Measurements from ENCODE around the gene PAFAH2. TPM values are rescaled to one million over a fixed set of nuclear protein-coding genes. Genes with fewer than 3 reads are reported as not detected.
A peak's percentile ranks its signal among the peaks of the same experiment; 100 is the strongest.

Gene PAFAH2
- polyA plus RNA-seq, 1 of the 3 experiments (the other 2 are of a cell fraction), result 10.8 TPM

GRCh38 chr1:26031611-26032220, 33.9 kb upstream of the PAFAH2 start:
- ChIA-PET POLR2A (no interaction called here), CTCF (interaction anchor here (0.6 to 2.1 kb wide), 5 partner anchors 110 to 136 kb away, joined by 3 to 8 read pairs (median 4); no protein-coding TSS in a partner anchor)
- no peaks in the 10 kb centered on the region for H3K9me3 ChIP-seq
- H3F3A ChIP-seq (replicated peaks; ENCODE audit: insufficient read depth), result peaks cover 4% of the 10 kb centered on the region
- no peaks in the 10 kb centered on the region for H3K9me2 ChIP-seq
- no peak for TF ChIP-seq YY1 (IDR thresholded peaks at IDR 0.05; ENCODE audit: low read depth)
- TF ChIP-seq FOSL2 (IDR thresholded peaks at IDR 0.05; ENCODE audit: borderline replicate concordance, low read depth), result no peak
- peak; percentile 40; the same call in 1 of the 2 replicates for TF ChIP-seq MAX (IDR thresholded peaks at IDR 0.05; ENCODE audit: low read depth)
- TF ChIP-seq RXRA (IDR thresholded peaks at IDR 0.05; ENCODE audit: borderline replicate concordance, low read depth), result no peak
- no peak for TF ChIP-seq GABPA (IDR thresholded peaks at IDR 0.05; ENCODE audit: low read depth)
- TF ChIP-seq MEF2A (IDR thresholded peaks at IDR 0.05; ENCODE audit: borderline replicate concordance, low read depth), result no peak
- TF ChIP-seq ELF1 (IDR thresholded peaks at IDR 0.05), result no peak
- no peaks in the 10 kb centered on the region for H3K27me3 ChIP-seq (ENCODE audit: insufficient read depth)
- H3K27ac ChIP-seq (ENCODE audit: low read depth in 2 of 2, low read length in 1 of 2), result no peak overlapping the region
- H4K20me1 ChIP-seq (ENCODE audit: insufficient read depth), result no peaks in the 10 kb centered on the region
- H3K4me3 ChIP-seq (ENCODE audit: low read depth in 2 of 2, low read length in 1 of 2), result no peak overlapping the region
- peaks cover 0 to 12% of the 10 kb centered on the region in 2 experiments; a peak in 1 of 4 replicates for H3K4me1 ChIP-seq (ENCODE audit: control insufficient read depth in 1 of 2, insufficient read depth in 2 of 2, low read depth in 1 of 2, low read length in 1 of 2)
- no peak overlapping the region for H3K9ac ChIP-seq
- WGBS (ENCODE audit: low lambda C conversion rate), result 63% methylated on average over 3 of the region's 3 CpGs
- no peaks in the 10 kb centered on the region for H3K36me3 ChIP-seq (replicated peaks in 1 of 2; ENCODE audit: control insufficient read depth in 1 of 2, insufficient read depth in 2 of 2, low read length in 1 of 2)
- no peaks in the 10 kb centered on the region for H3K79me2 ChIP-seq (ENCODE audit: insufficient read depth)
- no peak overlapping the region for H2AFZ ChIP-seq (ENCODE audit: low read depth)
- no peak overlapping the region for H3K4me2 ChIP-seq
- DNase-seq, result no peak

- ChIA-PET CTCF (interaction anchor here (1.1 to 2.1 kb wide), 2 partner anchors 114 to 136 kb away, joined by 4 to 8 read pairs; no protein-coding TSS in a partner anchor), POLR2A (no interaction called here)
- Histone ChIP-seq H3K9me2 (no peaks in the 10 kb centered on the region), H3K79me2 (ENCODE audit: insufficient read depth) (no peaks in the 10 kb centered on the region), H3F3A (replicated peaks; ENCODE audit: insufficient read depth) (peaks cover 4% of the 10 kb centered on the region), H2AFZ (ENCODE audit: low read depth) (no peak overlapping the region), H3K9me3 (no peaks in the 10 kb centered on the region), H3K4me2 (no peak overlapping the region), H3K36me3 (replicated peaks in 1 of 2; ENCODE audit: control insufficient read depth in 1 of 2, insufficient read depth in 2 of 2, low read length in 1 of 2) (no peaks in the 10 kb centered on the region), H3K27ac (ENCODE audit: low read depth in 2 of 2, low read length in 1 of 2) (no peak overlapping the region), H3K9ac (no peak overlapping the region), H3K27me3 (ENCODE audit: insufficient read depth) (no peaks in the 10 kb centered on the region), H4K20me1 (ENCODE audit: insufficient read depth) (no peaks in the 10 kb centered on the region), H3K4me1 (ENCODE audit: control insufficient read depth in 1 of 2, insufficient read depth in 2 of 2, low read depth in 1 of 2, low read length in 1 of 2) (peaks cover 0 to 8% of the 10 kb centered on the region in 2 experiments; a peak in 1 of 4 replicates), H3K4me3 (ENCODE audit: low read depth in 2 of 2, low read length in 1 of 2) (no peak overlapping the region)
- TF ChIP-seq RAD21 (IDR thresholded peaks at IDR 0.05; ENCODE audit: low read length) (no peak), ELF1 (IDR thresholded peaks at IDR 0.05) (no peak), TEAD4 (IDR thresholded peaks at IDR 0.05; ENCODE audit: borderline replicate concordance, insufficient read depth) (no peak), EZH2phosphoT487 (IDR thresholded peaks at IDR 0.05; ENCODE audit: borderline replicate concordance, low read depth) (no peak), SMC3 (IDR thresholded peaks at IDR 0.05; ENCODE audit: low read depth, low read length) (no peak), FOXJ3 (CRISPR knock-in tag; IDR thresholded peaks at IDR 0.05) (no peak), EP300 (IDR thresholded peaks at IDR 0.05; ENCODE audit: borderline replicate concordance in 1 of 2, low read depth in 1 of 2, low read length in 1 of 2) (no peak), NFIC (IDR thresholded peaks at IDR 0.05; ENCODE audit: borderline replicate concordance) (no peak), IRF3 (IDR thresholded peaks at IDR 0.05; ENCODE audit: low read depth, low read length) (no peak), ZBTB33 (IDR thresholded peaks at IDR 0.05; ENCODE audit: borderline replicate concordance, low read depth) (no peak), GATA2 (CRISPR knock-in tag; IDR thresholded peaks at IDR 0.05) (no peak), CTCF (IDR thresholded peaks at IDR 0.05) (no peak), TAF1 (IDR thresholded peaks at IDR 0.05; ENCODE audit: borderline replicate concordance, low read depth, low read length) (no peak)
- no peak for DNase-seq
- WGBS (ENCODE audit: low lambda C conversion rate), result 46% methylated on average over 3 of the region's 4 CpGs
These were observed 33.3 kb upstream of the PAFAH2 start for GRCh38 chr1:26031196-26031595.

Measured in SK-N-SH (cell line).